Effector memory CD4-positive, alpha-beta T cell (primary cell): ENCODE results near the gene SCN1B.
"Not testable (repeated sequence)": the region's sequence is repeated elsewhere in the genome, so short reads cannot be mapped to it uniquely, and the experiment has no call there.

Experiments used
- DNase-seq, 3 donors: peaks; one replicate each; pipeline ENCODE4 v3.0.0-alpha.2; 2020
- H3K27ac ChIP-seq: 2 replicates; pipeline ENCODE4 v1.7.0; 2013; ENCODE audit warnings: mild to moderate bottlenecking, low read length, moderate library complexity; ENCODE audit not compliant: insufficient read depth, poor library complexity, severe bottlenecking
- H3K27me3 ChIP-seq: replicated peaks from 2 replicates; pipeline ENCODE4 v1.7.0; 2013; ENCODE audit warnings: mild to moderate bottlenecking, low read length; ENCODE audit not compliant: insufficient read depth, control insufficient read depth, poor library complexity, severe bottlenecking
- H3K36me3 ChIP-seq: 2 replicates; pipeline ENCODE4 v1.7.0; 2013; ENCODE audit warnings: mild to moderate bottlenecking, low read length, moderate library complexity; ENCODE audit not compliant: control insufficient read depth, insufficient read depth
- H3K4me1 ChIP-seq: 2 replicates; pipeline ENCODE4 v1.7.0; 2013; ENCODE audit warnings: low read length, mild to moderate bottlenecking; ENCODE audit not compliant: control insufficient read depth, insufficient read depth, poor library complexity, severe bottlenecking
- H3K4me3 ChIP-seq: 2 replicates; pipeline ENCODE4 v1.7.0; 2013; ENCODE audit warnings: low read length, low read depth, mild to moderate bottlenecking; ENCODE audit not compliant: insufficient read depth, poor library complexity, severe bottlenecking
- H3K9me3 ChIP-seq: 2 replicates; pipeline ENCODE4 v1.7.0; 2013; ENCODE audit warnings: mild to moderate bottlenecking, low read length, moderate library complexity; ENCODE audit not compliant: control insufficient read depth

Gene SCN1B

GRCh38 chr19:35027851-35028599, 2.2 kb upstream of the SCN1B start:
- peaks cover 47% of the 10 kb centered on the region for H3K36me3 ChIP-seq

GRCh38 chr19:35028600-35028885, 1.7 kb upstream of the SCN1B start:
- H3K9me3 ChIP-seq, H3K4me3 ChIP-seq, H3K4me1 ChIP-seq, H3K27me3 ChIP-seq, DNase-seq, H3K27ac ChIP-seq: not testable (repeated sequence)
- peaks cover 42% of the 10 kb centered on the region for H3K36me3 ChIP-seq

More at GRCh38 chr19:35027851-35028599, 2.2 kb upstream of the SCN1B start:
- Histone ChIP-seq H3K9me3 (no peaks in the 10 kb centered on the region), H3K27ac (no peak overlapping the region), H3K27me3 (no peaks in the 10 kb centered on the region), H3K4me1 (peaks cover 10% of the 10 kb centered on the region), H3K4me3 (no peak overlapping the region)
- no peak for DNase-seq

- not testable (repeated sequence) for H3K9me3 ChIP-seq, DNase-seq, H3K4me1 ChIP-seq, H3K4me3 ChIP-seq, H3K27me3 ChIP-seq, H3K27ac ChIP-seq
- H3K36me3 ChIP-seq, result peaks cover 35% of the 10 kb centered on the region
These were observed 964 bp upstream of the SCN1B start for GRCh38 chr19:35029275-35029736.

- H3K27me3 ChIP-seq, result no peaks in the 10 kb centered on the region
- no peaks in the 10 kb centered on the region for H3K9me3 ChIP-seq
- H3K4me1 ChIP-seq, result peaks cover 10% of the 10 kb centered on the region
- DNase-seq, result no peak
- H3K4me3 ChIP-seq, result peak overlapping the region; percentile 57
- H3K36me3 ChIP-seq, result peaks cover 30% of the 10 kb centered on the region
- H3K27ac ChIP-seq, result no peak overlapping the region
These were observed 473 bp upstream of the SCN1B start for GRCh38 chr19:35029737-35030256.

- no peak overlapping the region for H3K27ac ChIP-seq
- DNase-seq, result no peak
- H3K4me3 ChIP-seq, result peak overlapping the region; percentile 42
These were observed 1.0 kb downstream of the SCN1B start for GRCh38 chr19:35031072-35031881.

GRCh38 chr19:35032356-35032865, 2.1 kb downstream of the SCN1B start:
- Histone ChIP-seq H3K4me3 (no peak overlapping the region), H3K27ac (no peak overlapping the region), H3K27me3 (no peaks in the 10 kb centered on the region), H3K36me3 (peaks cover 10% of the 10 kb centered on the region), H3K4me1 (peaks cover 10% of the 10 kb centered on the region), H3K9me3 (no peaks in the 10 kb centered on the region)
- no peak for DNase-seq

More at GRCh38 chr19:35031072-35031881, 1.0 kb downstream of the SCN1B start:
- Histone ChIP-seq H3K9me3 (no peaks in the 10 kb centered on the region), H3K4me1 (peaks cover 10% of the 10 kb centered on the region), H3K27me3 (no peaks in the 10 kb centered on the region), H3K36me3 (peaks cover 17% of the 10 kb centered on the region)

GRCh38 chr19:35033067-35034004, 3.1 kb downstream of the SCN1B start:
- Histone ChIP-seq H3K27ac (no peak overlapping the region), H3K4me3 (no peak overlapping the region), H3K27me3 (no peaks in the 10 kb centered on the region), H3K4me1 (peaks cover 10% of the 10 kb centered on the region), H3K9me3 (no peaks in the 10 kb centered on the region), H3K36me3 (peaks cover 1% of the 10 kb centered on the region)
- DNase-seq, result no peak

GRCh38 chr19:35034005-35034502, 3.8 kb downstream of the SCN1B start:
- no peaks in the 10 kb centered on the region for H3K36me3 ChIP-seq
- H3K4me1 ChIP-seq, result peaks cover 10% of the 10 kb centered on the region
- H3K4me3 ChIP-seq, result no peak overlapping the region
- H3K27me3 ChIP-seq, result no peaks in the 10 kb centered on the region
- DNase-seq, result no peak
- no peak overlapping the region for H3K27ac ChIP-seq
- H3K9me3 ChIP-seq, result no peaks in the 10 kb centered on the region

- DNase-seq, result no peak
- Histone ChIP-seq H3K27me3 (no peaks in the 10 kb centered on the region), H3K9me3 (no peaks in the 10 kb centered on the region), H3K36me3 (no peaks in the 10 kb centered on the region), H3K27ac (no peak overlapping the region), H3K4me3 (no peak overlapping the region), H3K4me1 (peaks cover 10% of the 10 kb centered on the region)
These were observed 4.5 kb downstream of the SCN1B start for GRCh38 chr19:35034588-35035382.
